Measurements from ENCODE around the gene C10orf143. TPM values are rescaled to one million over a fixed set of nuclear protein-coding genes. Genes with fewer than 3 reads are reported as not detected.
A peak's percentile ranks its signal among the peaks of the same experiment; 100 is the strongest.

Gene C10orf143
- total and polyA plus RNA-seq, 2 experiments from 2014 or later: 0.76 to 5.4 TPM

GRCh38 chr10:130112821-130113220, 2.2 kb upstream of the C10orf143 start:
- TF ChIP-seq EZH2 (IDR thresholded peaks at IDR 0.05; ENCODE audit: insufficient read depth, poor library complexity, severe bottlenecking) (no peak), EZH2phosphoT487 (IDR thresholded peaks at IDR 0.05; ENCODE audit: insufficient read depth, low read depth) (no peak)
- Histone ChIP-seq H3K27me3 (replicated peaks; ENCODE audit: insufficient read depth) (no peaks in the 10 kb centered on the region), H3K79me2 (ENCODE audit: insufficient read depth) (peaks cover 20% of the 10 kb centered on the region), H3F3A (ENCODE audit: insufficient read depth) (0 out of 2 replicates have a peak, but pooled peaks cover 4% of the 10 kb centered on the region), H3K4me1 (ENCODE audit: insufficient read depth) (peaks cover 6% of the 10 kb centered on the region), H3K9me2 (ENCODE audit: insufficient read depth) (no peaks in the 10 kb centered on the region), H3K9me3 (ENCODE audit: low read depth) (no peaks in the 10 kb centered on the region), H4K20me1 (ENCODE audit: insufficient read depth) (no peaks in the 10 kb centered on the region), H3K4me2 (ENCODE audit: unreplicated experiment) (no peak overlapping the region), H2AFZ (no peak overlapping the region), H3K36me3 (ENCODE audit: low read depth) (no peaks in the 10 kb centered on the region), H3K27ac (no peak overlapping the region), H3K9ac (no peak overlapping the region), H3K4me3 (no peak overlapping the region)
- WGBS, 2 experiments (ENCODE audit: low coverage in 1 of 2, low lambda C conversion rate in 2 of 2, missing lambda C conversion rate in 2 of 2): 96 to 99% methylated on average over 3 of the region's 3 CpGs
- in situ Hi-C loops (cut with MboI): no loop called here
- no peak for DNase-seq

- Histone ChIP-seq H3K4me3 (peak overlapping the region; percentile 89), H3K4me2 (ENCODE audit: unreplicated experiment) (peak overlapping the region; percentile 68), H4K20me1 (ENCODE audit: insufficient read depth) (no peaks in the 10 kb centered on the region), H3K9ac (peak overlapping the region; percentile 95), H3K27me3 (replicated peaks; ENCODE audit: insufficient read depth) (no peaks in the 10 kb centered on the region), H3K9me3 (ENCODE audit: low read depth) (no peaks in the 10 kb centered on the region), H3K9me2 (ENCODE audit: insufficient read depth) (no peaks in the 10 kb centered on the region), H3K36me3 (ENCODE audit: low read depth) (no peaks in the 10 kb centered on the region), H3K27ac (peak overlapping the region; percentile 93), H3K4me1 (ENCODE audit: insufficient read depth) (peaks cover 6% of the 10 kb centered on the region), H2AFZ (peak overlapping the region; percentile 96), H3K79me2 (ENCODE audit: insufficient read depth) (peaks cover 20% of the 10 kb centered on the region), H3F3A (ENCODE audit: insufficient read depth) (0 out of 2 replicates have a peak, but pooled peaks cover 4% of the 10 kb centered on the region)
- no peak for TF ChIP-seq EZH2 (IDR thresholded peaks at IDR 0.05; ENCODE audit: insufficient read depth, poor library complexity, severe bottlenecking)
- no peak for TF ChIP-seq EZH2phosphoT487 (IDR thresholded peaks at IDR 0.05; ENCODE audit: insufficient read depth, low read depth)
- no peak for DNase-seq
- in situ Hi-C loops (cut with MboI): no loop called here
- WGBS, 2 experiments (ENCODE audit: low coverage in 1 of 2, low lambda C conversion rate in 2 of 2, missing lambda C conversion rate in 2 of 2): 92 to 94% methylated on average over 6 of the region's 6 CpGs
These were observed 1.2 kb upstream of the C10orf143 start for GRCh38 chr10:130111852-130112180.

GRCh38 chr10:130111113-130111851, 652 bp upstream of the C10orf143 start:
- Histone ChIP-seq H3K4me1 (ENCODE audit: insufficient read depth) (peaks cover 6% of the 10 kb centered on the region), H3K27ac (peak overlapping the region; percentile 93)

GRCh38 chr10:130109796-130110245, 809 bp downstream of the C10orf143 start:
- H2AFZ ChIP-seq: peak overlapping the region; percentile 96
- 0 out of 2 replicates have a peak, but pooled peaks cover 4% of the 10 kb centered on the region for H3F3A ChIP-seq (ENCODE audit: insufficient read depth)
- in situ Hi-C loops (cut with MboI): no loop called here
- peak; percentile 83 for DNase-seq
- peak overlapping the region; percentile 98 for H3K4me2 ChIP-seq (ENCODE audit: unreplicated experiment)
- peaks cover 6% of the 10 kb centered on the region for H3K4me1 ChIP-seq (ENCODE audit: insufficient read depth)
- H3K9ac ChIP-seq: peak overlapping the region; percentile 95
- 1 to 4% methylated on average over 9 of the region's 9 CpGs for WGBS, 2 experiments (ENCODE audit: low coverage in 1 of 2, low lambda C conversion rate in 2 of 2, missing lambda C conversion rate in 2 of 2)
- TF ChIP-seq EZH2phosphoT487 (IDR thresholded peaks at IDR 0.05; ENCODE audit: insufficient read depth, low read depth) (no peak), EZH2 (IDR thresholded peaks at IDR 0.05; ENCODE audit: insufficient read depth, poor library complexity, severe bottlenecking) (no peak)
- H3K36me3 ChIP-seq (ENCODE audit: low read depth): no peaks in the 10 kb centered on the region
- H3K9me3 ChIP-seq (ENCODE audit: low read depth): no peaks in the 10 kb centered on the region
- no peaks in the 10 kb centered on the region for H3K27me3 ChIP-seq (replicated peaks; ENCODE audit: insufficient read depth)
- peaks cover 20% of the 10 kb centered on the region for H3K79me2 ChIP-seq (ENCODE audit: insufficient read depth)
- H3K9me2 ChIP-seq (ENCODE audit: insufficient read depth): no peaks in the 10 kb centered on the region
- H4K20me1 ChIP-seq (ENCODE audit: insufficient read depth): no peaks in the 10 kb centered on the region
- H3K4me3 ChIP-seq: peak overlapping the region; percentile 89
- H3K27ac ChIP-seq: peak overlapping the region; percentile 93

More at GRCh38 chr10:130111113-130111851, 652 bp upstream of the C10orf143 start:
- WGBS, 2 experiments (ENCODE audit: low coverage in 1 of 2, low lambda C conversion rate in 2 of 2, missing lambda C conversion rate in 2 of 2): 2 to 3% methylated on average over 35 to 49 of the region's 49 CpGs
- peak overlapping the region; percentile 96 for H2AFZ ChIP-seq
- H3F3A ChIP-seq (ENCODE audit: insufficient read depth): 0 out of 2 replicates have a peak, but pooled peaks cover 4% of the 10 kb centered on the region
- no peaks in the 10 kb centered on the region for H3K9me2 ChIP-seq (ENCODE audit: insufficient read depth)
- H3K9ac ChIP-seq: peak overlapping the region; percentile 95
- peaks cover 20% of the 10 kb centered on the region for H3K79me2 ChIP-seq (ENCODE audit: insufficient read depth)
- H3K4me3 ChIP-seq: peak overlapping the region; percentile 89
- no peaks in the 10 kb centered on the region for H3K36me3 ChIP-seq (ENCODE audit: low read depth)
- H3K9me3 ChIP-seq (ENCODE audit: low read depth): no peaks in the 10 kb centered on the region
- TF ChIP-seq EZH2 (IDR thresholded peaks at IDR 0.05; ENCODE audit: insufficient read depth, poor library complexity, severe bottlenecking): no peak
- no peak for TF ChIP-seq EZH2phosphoT487 (IDR thresholded peaks at IDR 0.05; ENCODE audit: insufficient read depth, low read depth)
- H3K27me3 ChIP-seq (replicated peaks; ENCODE audit: insufficient read depth): no peaks in the 10 kb centered on the region
- H3K4me2 ChIP-seq (ENCODE audit: unreplicated experiment): peak overlapping the region; percentile 98
- no peaks in the 10 kb centered on the region for H4K20me1 ChIP-seq (ENCODE audit: insufficient read depth)
- DNase-seq: peak; percentile 99
- in situ Hi-C loops (cut with MboI): no loop called here

Data from GM23248 (cell line).